ENCODE results near the gene LTBP1.

The LTBP1 gene

GRCh38 chr2:33370636-33371265, 424.0 kb downstream of the LTBP1 start:
- Histone ChIP-seq H3K27ac (ENCODE audit: low read depth, low read length) (no peak overlapping the region), H3K4me1 (ENCODE audit: control insufficient read depth, insufficient read depth, low read length) (peaks cover 3% of the 10 kb centered on the region)

GRCh38 chr2:33371304-33372090, 424.7 kb downstream of the LTBP1 start:
- Histone ChIP-seq H3K4me1 (ENCODE audit: control insufficient read depth, insufficient read depth, low read length) (peaks cover 1% of the 10 kb centered on the region), H3K27ac (ENCODE audit: low read depth, low read length) (no peak overlapping the region), H3K27me3 (ENCODE audit: control insufficient read depth, insufficient read depth, low read length) (no peaks in the 10 kb centered on the region), H3K9ac (ENCODE audit: low read length) (no peak overlapping the region), H3K4me3 (ENCODE audit: low read length) (no peak overlapping the region), H3K36me3 (ENCODE audit: control insufficient read depth, insufficient read depth, low read length) (no peaks in the 10 kb centered on the region)

More at GRCh38 chr2:33370636-33371265, 424.0 kb downstream of the LTBP1 start:
- no peaks in the 10 kb centered on the region for H3K27me3 ChIP-seq (ENCODE audit: control insufficient read depth, insufficient read depth, low read length)
- no peaks in the 10 kb centered on the region for H3K36me3 ChIP-seq (ENCODE audit: control insufficient read depth, insufficient read depth, low read length)
- no peak overlapping the region for H3K9ac ChIP-seq (ENCODE audit: low read length)
- no peak overlapping the region for H3K4me3 ChIP-seq (ENCODE audit: low read length)

- H3K4me3 ChIP-seq (ENCODE audit: low read length) = no peak overlapping the region
- H3K4me1 ChIP-seq (ENCODE audit: control insufficient read depth, insufficient read depth, low read length) = no peaks in the 10 kb centered on the region
- H3K27me3 ChIP-seq (ENCODE audit: control insufficient read depth, insufficient read depth, low read length) = no peaks in the 10 kb centered on the region
- no peak overlapping the region for H3K9ac ChIP-seq (ENCODE audit: low read length)
- H3K27ac ChIP-seq (ENCODE audit: low read depth, low read length) = no peak overlapping the region
- no peaks in the 10 kb centered on the region for H3K36me3 ChIP-seq (ENCODE audit: control insufficient read depth, insufficient read depth, low read length)
Observed at GRCh38 chr2:33372940-33373553, 426.3 kb downstream of the LTBP1 start.

- Histone ChIP-seq H3K9ac (ENCODE audit: low read length) (no peak overlapping the region), H3K4me3 (ENCODE audit: low read length) (no peak overlapping the region), H3K27me3 (ENCODE audit: control insufficient read depth, insufficient read depth, low read length) (no peaks in the 10 kb centered on the region), H3K36me3 (ENCODE audit: control insufficient read depth, insufficient read depth, low read length) (no peaks in the 10 kb centered on the region), H3K27ac (ENCODE audit: low read depth, low read length) (no peak overlapping the region), H3K4me1 (ENCODE audit: control insufficient read depth, insufficient read depth, low read length) (peaks cover 2% of the 10 kb centered on the region)
Observed at GRCh38 chr2:33373986-33374385, 427.2 kb downstream of the LTBP1 start.

- Histone ChIP-seq H3K27me3 (ENCODE audit: control insufficient read depth, insufficient read depth, low read length) (no peaks in the 10 kb centered on the region), H3K27ac (ENCODE audit: low read depth, low read length) (no peak overlapping the region), H3K4me3 (ENCODE audit: low read length) (no peak overlapping the region), H3K4me1 (ENCODE audit: control insufficient read depth, insufficient read depth, low read length) (peaks cover 2% of the 10 kb centered on the region), H3K36me3 (ENCODE audit: control insufficient read depth, insufficient read depth, low read length) (no peaks in the 10 kb centered on the region), H3K9ac (ENCODE audit: low read length) (no peak overlapping the region)
Observed at GRCh38 chr2:33375054-33375453, 428.3 kb downstream of the LTBP1 start.

- H3K27ac ChIP-seq (ENCODE audit: low read depth, low read length) = no peak overlapping the region
- no peaks in the 10 kb centered on the region for H3K27me3 ChIP-seq (ENCODE audit: control insufficient read depth, insufficient read depth, low read length)
- no peak overlapping the region for H3K4me3 ChIP-seq (ENCODE audit: low read length)
- H3K36me3 ChIP-seq (ENCODE audit: control insufficient read depth, insufficient read depth, low read length) = no peaks in the 10 kb centered on the region
- H3K9ac ChIP-seq (ENCODE audit: low read length) = no peak overlapping the region
- H3K4me1 ChIP-seq (ENCODE audit: control insufficient read depth, insufficient read depth, low read length) = peaks cover 2% of the 10 kb centered on the region
Observed at GRCh38 chr2:33377048-33377447, 430.3 kb downstream of the LTBP1 start.

- H3K4me1 ChIP-seq (ENCODE audit: control insufficient read depth, insufficient read depth, low read length) = peaks cover 2% of the 10 kb centered on the region
- H3K27ac ChIP-seq (ENCODE audit: low read depth, low read length) = no peak overlapping the region
- no peaks in the 10 kb centered on the region for H3K27me3 ChIP-seq (ENCODE audit: control insufficient read depth, insufficient read depth, low read length)
- no peaks in the 10 kb centered on the region for H3K36me3 ChIP-seq (ENCODE audit: control insufficient read depth, insufficient read depth, low read length)
- H3K4me3 ChIP-seq (ENCODE audit: low read length) = no peak overlapping the region
- no peak overlapping the region for H3K9ac ChIP-seq (ENCODE audit: low read length)
Observed at GRCh38 chr2:33378556-33379210, 431.9 kb downstream of the LTBP1 start.

- Histone ChIP-seq H3K9ac (ENCODE audit: low read length) (no peak overlapping the region), H3K27ac (ENCODE audit: low read depth, low read length) (no peak overlapping the region), H3K36me3 (ENCODE audit: control insufficient read depth, insufficient read depth, low read length) (no peaks in the 10 kb centered on the region), H3K27me3 (ENCODE audit: control insufficient read depth, insufficient read depth, low read length) (no peaks in the 10 kb centered on the region), H3K4me1 (ENCODE audit: control insufficient read depth, insufficient read depth, low read length) (peaks cover 2% of the 10 kb centered on the region), H3K4me3 (ENCODE audit: low read length) (no peak overlapping the region)
Observed at GRCh38 chr2:33380001-33380609, 433.4 kb downstream of the LTBP1 start.

GRCh38 chr2:33380719-33381118, 434.0 kb downstream of the LTBP1 start:
- peaks cover 2% of the 10 kb centered on the region for H3K4me1 ChIP-seq (ENCODE audit: control insufficient read depth, insufficient read depth, low read length)
- H3K9ac ChIP-seq (ENCODE audit: low read length) = no peak overlapping the region
- H3K36me3 ChIP-seq (ENCODE audit: control insufficient read depth, insufficient read depth, low read length) = no peaks in the 10 kb centered on the region
- H3K4me3 ChIP-seq (ENCODE audit: low read length) = no peak overlapping the region
- H3K27me3 ChIP-seq (ENCODE audit: control insufficient read depth, insufficient read depth, low read length) = no peaks in the 10 kb centered on the region
- no peak overlapping the region for H3K27ac ChIP-seq (ENCODE audit: low read depth, low read length)

GRCh38 chr2:33381301-33381858, 434.6 kb downstream of the LTBP1 start:
- H3K9ac ChIP-seq (ENCODE audit: low read length) = no peak overlapping the region
- H3K27ac ChIP-seq (ENCODE audit: low read depth, low read length) = no peak overlapping the region
- no peaks in the 10 kb centered on the region for H3K36me3 ChIP-seq (ENCODE audit: control insufficient read depth, insufficient read depth, low read length)
- no peaks in the 10 kb centered on the region for H3K27me3 ChIP-seq (ENCODE audit: control insufficient read depth, insufficient read depth, low read length)
- peaks cover 2% of the 10 kb centered on the region for H3K4me1 ChIP-seq (ENCODE audit: control insufficient read depth, insufficient read depth, low read length)
- no peak overlapping the region for H3K4me3 ChIP-seq (ENCODE audit: low read length)

GRCh38 chr2:33383855-33384598, 437.3 kb downstream of the LTBP1 start:
- no peak overlapping the region for H3K9ac ChIP-seq (ENCODE audit: low read length)
- H3K4me1 ChIP-seq (ENCODE audit: control insufficient read depth, insufficient read depth, low read length) = no peaks in the 10 kb centered on the region
- no peaks in the 10 kb centered on the region for H3K36me3 ChIP-seq (ENCODE audit: control insufficient read depth, insufficient read depth, low read length)
- no peaks in the 10 kb centered on the region for H3K27me3 ChIP-seq (ENCODE audit: control insufficient read depth, insufficient read depth, low read length)
- no peak overlapping the region for H3K27ac ChIP-seq (ENCODE audit: low read depth, low read length)
- H3K4me3 ChIP-seq (ENCODE audit: low read length) = no peak overlapping the region
